GM23338 (cell line): ENCODE data around the gene GGCX. TPM values are rescaled to one million over a fixed set of nuclear protein-coding genes. Genes with fewer than 3 reads are reported as not detected.

Source experiments
- ATAC-seq: fragments of 200-7000 bp; cut with Tn5 transposase; 3 replicates; pipeline ENCODE4 v1.9.1; 2020
- DNase-seq: peaks from one replicate; pipeline ENCODE4 v3.0.0-alpha.2; 2015; ENCODE audit warnings: low spot score
- H2AFZ ChIP-seq: fragments of 200-600 bp; sonication (generic); 2 replicates; pipeline ENCODE4 v1.8.0; 2016; ENCODE audit warnings: antibody characterized with exemption, mild to moderate bottlenecking, moderate library complexity
- H3F3A ChIP-seq: fragments of 200-600 bp; sonication (generic); replicated peaks from 2 replicates; pipeline ENCODE4 v1.8.0; 2017; ENCODE audit warnings: antibody characterized with exemption, mixed run types, low read depth
- H3K27ac ChIP-seq: fragments of 200-600 bp; sonication (generic); 2 replicates; pipeline ENCODE4 v1.6.1; 2016; ENCODE audit warnings: low read depth
- H3K27me3 ChIP-seq: fragments of 200-600 bp; sonication (generic); 2 replicates; pipeline ENCODE4 v1.8.0; 2016; ENCODE audit warnings: mild to moderate bottlenecking, mixed run types, moderate library complexity; ENCODE audit not compliant: insufficient read depth
- H3K36me3 ChIP-seq: fragments of 200-600 bp; sonication (generic); 2 replicates; pipeline ENCODE4 v1.8.0; 2016; ENCODE audit warnings: mild to moderate bottlenecking; ENCODE audit not compliant: insufficient read depth
- H3K4me1 ChIP-seq: fragments of 200-600 bp; sonication (generic); 2 replicates; pipeline ENCODE4 v1.8.0; 2016; ENCODE audit warnings: mild to moderate bottlenecking, moderate library complexity; ENCODE audit not compliant: insufficient read depth
- H3K4me2 ChIP-seq: fragments of 200-600 bp; sonication (generic); 2 replicates; pipeline ENCODE4 v1.7.1; 2017; ENCODE audit warnings: mixed run types
- H3K4me3 ChIP-seq: fragments of 200-600 bp; sonication (generic); 2 replicates; pipeline ENCODE4 v1.6.1; 2016; ENCODE audit warnings: mixed run types
- H3K79me2 ChIP-seq: fragments of 200-600 bp; sonication (generic); replicated peaks from 2 replicates; pipeline ENCODE4 v1.8.0; 2017; ENCODE audit warnings: mild to moderate bottlenecking; ENCODE audit not compliant: insufficient read depth
- H3K9me2 ChIP-seq: fragments of 200-600 bp; sonication (generic); 2 replicates; pipeline ENCODE4 v1.8.0; 2017; ENCODE audit not compliant: insufficient read depth
- H4K20me1 ChIP-seq: fragments of 200-600 bp; sonication (generic); replicated peaks from 2 replicates; pipeline ENCODE4 v1.8.0; 2017; ENCODE audit warnings: mild to moderate bottlenecking; ENCODE audit not compliant: insufficient read depth
- H3K27ac Mint-ChIP-seq: 2 replicates; pipeline ENCODE4 v1.8.0; 2020; ENCODE audit warnings: inconsistent platforms, mild to moderate bottlenecking, moderate library complexity, mixed read lengths
- H3K27me3 Mint-ChIP-seq: 3 replicates; pipeline ENCODE4 v1.8.0; 2022; ENCODE audit warnings: low read depth, mild to moderate bottlenecking, moderate library complexity, mixed read lengths, inconsistent platforms; ENCODE audit not compliant: insufficient read depth, poor library complexity
- H3K36me3 Mint-ChIP-seq: 3 replicates; pipeline ENCODE4 v1.8.0; 2021; ENCODE audit warnings: low read depth, mild to moderate bottlenecking, inconsistent platforms, moderate library complexity, mixed read lengths
- H3K4me1 Mint-ChIP-seq: 3 replicates; pipeline ENCODE4 v1.8.0; 2020; ENCODE audit warnings: mild to moderate bottlenecking, inconsistent platforms, mixed read lengths
- H3K4me3 Mint-ChIP-seq: 3 replicates; pipeline ENCODE4 v1.8.0; 2021; ENCODE audit warnings: moderate library complexity, mild to moderate bottlenecking, inconsistent platforms, mixed read lengths
- H3K9me3 Mint-ChIP-seq: 3 replicates; pipeline ENCODE4 v1.8.0; 2020; ENCODE audit warnings: moderate library complexity, mild to moderate bottlenecking, inconsistent platforms, mixed read lengths
- CREB1 ChIP-seq: fragments of 250-450 bp; sonication (Bioruptor Pico); IDR thresholded peaks from 2 replicates; pipeline ENCODE4 v1.5.0; 2020; ENCODE audit warnings: low read depth, mild to moderate bottlenecking, moderate library complexity
- CTCF ChIP-seq, 2 experiments: fragments of 200-600 bp in 1 of 2; sonication (generic) in 1 of 2; conservative IDR thresholded peaks; 2 replicates each; pipeline versions ENCODE4 v1.5.1 to v1.6.1; 2016 to 2017; ENCODE audit warnings: antibody characterized with exemption in 2 of 2, low read depth in 2 of 2, mild to moderate bottlenecking in 2 of 2, moderate library complexity in 1 of 2
- ETS1 ChIP-seq: IDR thresholded peaks from 2 replicates; pipeline ENCODE4 v1.6.1; 2016; ENCODE audit warnings: antibody characterized with exemption
- ZNF462 ChIP-seq: fragments of 250-450 bp; sonication (Bioruptor Pico); IDR thresholded peaks from 2 replicates; pipeline ENCODE4 v1.5.0; 2020; ENCODE audit warnings: mild to moderate bottlenecking, moderate library complexity
- polyA plus RNA-seq: library from polyadenylated mRNA; unstranded; fragments of >200 nt; fragmentation: Nextera tagmentation; extraction: Ambion mirVana; gene quantifications from 2 replicates; pipeline ENCODE4 v1.2.1, GENCODE V29; 2016
- total RNA-seq: library from RNA; depleted of rRNA; stranded (reverse); fragments of >200 nt; shearing (Covaris generic); gene quantifications from 2 replicates; pipeline ENCODE4 v1.2.3, GENCODE V29; 2014

GGCX gene
- total and polyA plus RNA-seq, 2 experiments from 2014 or later, result 14.4 to 36.2 TPM

GRCh38 chr2:85503851-85504777 lies 57.2 kb downstream of the GGCX start (continued):
- TF ChIP-seq ETS1 (no peak), CREB1 (no peak)

- Histone ChIP-seq H3K27me3 (no peaks in the 10 kb centered on the region), H3K27ac (no peak overlapping the region), H3K9me2 (no peaks in the 10 kb centered on the region), H2AFZ (peak overlapping the region; percentile 69; the same call in 1 of the 2 replicates), H3K36me3 (no peaks in the 10 kb centered on the region), H3K4me1 (peaks cover 6% of the 10 kb centered on the region), H3K4me3 (no peak overlapping the region), H4K20me1 (no peaks in the 10 kb centered on the region), H3K4me2 (no peak overlapping the region), H3K79me2 (no peaks in the 10 kb centered on the region), H3F3A (no peaks in the 10 kb centered on the region)
- H3K9me3 Mint-ChIP-seq, result no peaks in the 10 kb centered on the region; the same call in 2 of the 3 replicates
- no peak overlapping the region for H3K27ac Mint-ChIP-seq
- TF ChIP-seq ZNF462 (no peak), CTCF (conservative IDR thresholded peaks at IDR 0.05; ENCODE audit: low read depth in 2 of 2) (peak; percentile 12 to 20; a peak in 2 of 4 replicates)
- peaks cover 7% of the 10 kb centered on the region for H3K27me3 Mint-ChIP-seq
- DNase-seq (no peak), ATAC-seq (peak; percentile 24; the same call in 2 of the 3 replicates)
- H3K4me3 Mint-ChIP-seq, result no peak overlapping the region
- H3K4me1 Mint-ChIP-seq, result peaks cover 5% of the 10 kb centered on the region
- no peaks in the 10 kb centered on the region for H3K36me3 Mint-ChIP-seq
Measured at GRCh38 chr2:85503168-85503850, 58.0 kb downstream of the GGCX start.
